ENCODE measurements around the gene GOLGA6L2. TPM values are rescaled to one million over a fixed set of nuclear protein-coding genes. Genes with fewer than 3 reads are reported as not detected.
"Not testable (repeated sequence)": the region's sequence is repeated elsewhere in the genome, so short reads cannot be mapped to it uniquely, and the experiment has no call there.

The GOLGA6L2 gene
- total RNA-seq, 1 experiment from 2014 or later = not detected

- H3K27ac Mint-ChIP-seq = no peak overlapping the region
- WGBS (ENCODE audit: extremely low coverage, insufficient read length, low lambda C conversion rate) = no CpG with 5 or more reads among the region's 12 CpGs
- no peak overlapping the region for H3K4me3 Mint-ChIP-seq
- Histone ChIP-seq H2AFZ (ENCODE audit: low read length) (no peak overlapping the region), H2AK5ac (ENCODE audit: insufficient read length, low read length) (no peak overlapping the region), H3K4me1 (ENCODE audit: insufficient read depth, low read length) (no peaks in the 10 kb centered on the region), H4K5ac (ENCODE audit: insufficient read length, low read depth, low read length) (no peak overlapping the region), H3K9me3 (ENCODE audit: control insufficient read depth, low read depth, low read length) (peaks cover 14% of the 10 kb centered on the region), H3K23ac (ENCODE audit: insufficient read length, low read depth, low read length) (no peak overlapping the region), H4K8ac (replicated peaks; ENCODE audit: insufficient read length, low read depth, low read length) (no peak overlapping the region), H4K20me1 (ENCODE audit: control insufficient read depth, insufficient read depth, insufficient read length) (no peaks in the 10 kb centered on the region), H2BK120ac (ENCODE audit: low read depth, low read length, poor library complexity, severe bottlenecking) (no peak overlapping the region), H3K14ac (ENCODE audit: insufficient read depth, low read length) (no peak overlapping the region), H2BK15ac (ENCODE audit: low read depth, low read length) (no peak overlapping the region), H3K79me1 (ENCODE audit: insufficient read depth, low read depth, low read length, poor library complexity, severe bottlenecking) (no peaks in the 10 kb centered on the region), H2BK20ac (ENCODE audit: low read depth, low read length, poor library complexity, severe bottlenecking) (no peak overlapping the region), H3T11ph (ENCODE audit: low read length) (no peak overlapping the region), H3K79me2 (ENCODE audit: insufficient read depth, low read length) (no peaks in the 10 kb centered on the region), H3K4ac (ENCODE audit: low read depth, low read length) (no peak overlapping the region), H3K56ac (ENCODE audit: insufficient read length, low read depth, low read length) (no peak overlapping the region), H3K4me2 (ENCODE audit: insufficient read depth, insufficient read length, low read length) (no peak overlapping the region), H3K27ac (ENCODE audit: insufficient read length, low read depth, low read length) (no peak overlapping the region), H3K18ac (ENCODE audit: insufficient read length, low read depth, low read length) (no peak overlapping the region), H2BK12ac (ENCODE audit: insufficient read length, low read depth, low read length) (no peak overlapping the region), H2BK5ac (ENCODE audit: insufficient read length, low read length) (no peak overlapping the region), H3K27me3 (ENCODE audit: insufficient read depth, low read length) (no peaks in the 10 kb centered on the region), H3K9ac (ENCODE audit: extremely low read depth, insufficient read length, low read length) (no peak overlapping the region), H3K23me2 (ENCODE audit: insufficient read length, low read depth, low read length, poor library complexity, severe bottlenecking) (no peaks in the 10 kb centered on the region), H4K91ac (ENCODE audit: insufficient read length, low read depth, low read length) (no peak overlapping the region)
- peaks cover 27 to 38% of the 10 kb centered on the region in 2 experiments for H3K9me3 Mint-ChIP-seq
- DNase-seq = no peak
- H3K4me1 Mint-ChIP-seq = no peaks in the 10 kb centered on the region
- peaks cover 0 to 2% (median 0%) of the 10 kb centered on the region in 3 experiments; a peak in 2 of 7 replicates for H3K36me3 Mint-ChIP-seq (ENCODE audit: insufficient read depth in 1 of 3, low read depth in 3 of 3)
- H3K27me3 Mint-ChIP-seq (ENCODE audit: low read depth) = no peaks in the 10 kb centered on the region; the same call in 1 of the 2 replicates
- TF ChIP-seq CTCF (conservative IDR thresholded peaks at IDR 0.05) = no peak
These were observed 10.6 kb downstream of the GOLGA6L2 start for GRCh38 chr15:23436421-23436820.

GRCh38 chr15:23434699-23435098, 12.3 kb downstream of the GOLGA6L2 start:
- not testable (repeated sequence) for H3K4me2 ChIP-seq (ENCODE audit: insufficient read depth, insufficient read length, low read length); H3K79me1 ChIP-seq (ENCODE audit: insufficient read depth, low read depth, low read length, poor library complexity, severe bottlenecking); H3K27me3 Mint-ChIP-seq (ENCODE audit: low read depth); H3K18ac ChIP-seq (ENCODE audit: insufficient read length, low read depth, low read length); H3K9me3 ChIP-seq (ENCODE audit: control insufficient read depth, low read depth, low read length); H2BK12ac ChIP-seq (ENCODE audit: insufficient read length, low read depth, low read length); H3K36me3 Mint-ChIP-seq (ENCODE audit: insufficient read depth in 1 of 3, low read depth in 3 of 3); H4K5ac ChIP-seq (ENCODE audit: insufficient read length, low read depth, low read length); H2AK5ac ChIP-seq (ENCODE audit: insufficient read length, low read length); H2AFZ ChIP-seq (ENCODE audit: low read length); H3K56ac ChIP-seq (ENCODE audit: insufficient read length, low read depth, low read length); H3K4ac ChIP-seq (ENCODE audit: low read depth, low read length); H3K4me3 Mint-ChIP-seq; H2BK5ac ChIP-seq (ENCODE audit: insufficient read length, low read length); H2BK15ac ChIP-seq (ENCODE audit: low read depth, low read length); H2BK20ac ChIP-seq (ENCODE audit: low read depth, low read length, poor library complexity, severe bottlenecking); H3K79me2 ChIP-seq (ENCODE audit: insufficient read depth, low read length); H2BK120ac ChIP-seq (ENCODE audit: low read depth, low read length, poor library complexity, severe bottlenecking); H3K14ac ChIP-seq (ENCODE audit: insufficient read depth, low read length); H3K27ac Mint-ChIP-seq; H4K8ac ChIP-seq (replicated peaks; ENCODE audit: insufficient read length, low read depth, low read length); H3K23me2 ChIP-seq (ENCODE audit: insufficient read length, low read depth, low read length, poor library complexity, severe bottlenecking); H4K91ac ChIP-seq (ENCODE audit: insufficient read length, low read depth, low read length); H4K20me1 ChIP-seq (ENCODE audit: control insufficient read depth, insufficient read depth, insufficient read length); H3K27ac ChIP-seq (ENCODE audit: insufficient read length, low read depth, low read length); H3T11ph ChIP-seq (ENCODE audit: low read length); H3K9ac ChIP-seq (ENCODE audit: extremely low read depth, insufficient read length, low read length); H3K4me1 Mint-ChIP-seq; H3K27me3 ChIP-seq (ENCODE audit: insufficient read depth, low read length); H3K23ac ChIP-seq (ENCODE audit: insufficient read length, low read depth, low read length); DNase-seq; H3K4me1 ChIP-seq (ENCODE audit: insufficient read depth, low read length)
- peaks cover 27 to 38% of the 10 kb centered on the region in 2 experiments for H3K9me3 Mint-ChIP-seq
- WGBS (ENCODE audit: extremely low coverage, insufficient read length, low lambda C conversion rate) = no CpG with 5 or more reads among the region's 2 CpGs

Data from H9 (cell line).